Upper lobe of left lung (tissue), 6 donors: Measurements from ENCODE around the gene RBFOX2. TPM values are rescaled to one million over a fixed set of nuclear protein-coding genes. Genes with fewer than 3 reads are reported as not detected.

ENCODE experiments used
- ATAC-seq, 2 donors: fragments of 200-7000 bp; cut with Tn5 transposase; one replicate each; pipeline ENCODE4 v1.9.1; 2022; ENCODE audit warnings: mild to moderate bottlenecking in 2 of 2, moderate library complexity in 2 of 2; ENCODE audit not compliant: low FRiP score in 2 of 2
- DNase-seq, 2 donors: peaks; one replicate each; pipeline ENCODE4 v3.0.0-alpha.2; 2019 to 2020
- H3K27ac ChIP-seq, 4 donors: fragments of 200-600 bp; sonication (generic); one replicate each; pipeline ENCODE4 v1.5.1; 2016 to 2019
- H3K27me3 ChIP-seq, 4 donors: fragments of 200-600 bp; sonication (generic); one replicate each; pipeline ENCODE4 v1.5.1; 2017 to 2019
- H3K36me3 ChIP-seq, 4 donors: fragments of 200-600 bp; sonication (generic); one replicate each; pipeline ENCODE4 v1.5.1; 2016 to 2019
- H3K4me1 ChIP-seq, 4 donors: fragments of 200-600 bp; sonication (generic); one replicate each; pipeline ENCODE4 v1.5.1; 2018 to 2019
- H3K4me3 ChIP-seq, 4 donors: fragments of 200-600 bp; sonication (generic); one replicate each; pipeline ENCODE4 v1.5.1; 2017 to 2019; ENCODE audit warnings: mild to moderate bottlenecking in 2 of 4, moderate library complexity in 1 of 4
- H3K9me3 ChIP-seq, 4 donors: fragments of 200-600 bp; sonication (generic); one replicate each; pipeline ENCODE4 v1.5.1; 2018 to 2019
- CTCF ChIP-seq, 6 experiments: fragments of 450-650 bp in 4 of 6; fragments of 200-600 bp in 2 of 6; sonication (generic) in 2 of 6; IDR thresholded peaks; one replicate each; pipeline ENCODE4 v1.5.1; 2016 to 2019; ENCODE audit warnings: antibody characterized with exemption in 6 of 6
- EP300 ChIP-seq, 4 donors: sonication (generic); formaldehyde crosslinking; IDR thresholded peaks; one replicate each; pipeline ENCODE4 v1.5.1; 2017; ENCODE audit warnings: antibody characterized with exemption in 4 of 4, control low read depth in 2 of 4
- POLR2A ChIP-seq, 4 donors: fragments of 450-650 bp; IDR thresholded peaks; one replicate each; pipeline ENCODE4 v1.5.1; 2016 to 2017; ENCODE audit warnings: antibody characterized with exemption in 4 of 4, mild to moderate bottlenecking in 2 of 4
- POLR2AphosphoS5 ChIP-seq, 2 donors: sonication (generic); formaldehyde crosslinking; IDR thresholded peaks; one replicate each; pipeline ENCODE4 v1.5.1; 2017; ENCODE audit warnings: antibody characterized with exemption in 2 of 2
- WGBS, 2 donors: methylation state at CpG; one replicate each; pipeline ENCODE4 v1.1.5; 2017 to 2018; 5-methylcytosine and 5-hydroxymethylcytosine counted together
- total RNA-seq, 6 donors: library from RNA; depleted of rRNA in 4 of 6; stranded (reverse); fragments of >200 nt in 4 of 6; gene quantifications; one replicate each; pipeline versions ENCODE4 v1.1.0 to v1.2.1, GENCODE V29; 2016 to 2021
- donor health status: DM: no; HTN: no; CAD: no; lungs with moderate emphysema.
- donor health status: DM: no; HTN: yes; CAD: no; lungs with severe emphysema.

RBFOX2 gene
- total RNA-seq, 6 donors from 2014 or later, result 47.8 to 86.4 (median 54.5) TPM

- H3K36me3 ChIP-seq, result no peaks in the 10 kb centered on the region
- ATAC-seq (no peak), DNase-seq (no peak)
- no peaks in the 10 kb centered on the region for H3K27me3 ChIP-seq
- no peaks in the 10 kb centered on the region for H3K9me3 ChIP-seq
- 79 to 83% methylated on average over 9 of the region's 9 CpGs for WGBS, 2 donors
- TF ChIP-seq CTCF (IDR thresholded peaks at IDR 0.05), result no peak
- no peak for TF ChIP-seq EP300 (IDR thresholded peaks at IDR 0.05)
- no peak for TF ChIP-seq POLR2AphosphoS5 (IDR thresholded peaks at IDR 0.05)
- no peak for TF ChIP-seq POLR2A (IDR thresholded peaks at IDR 0.05)
- H3K27ac ChIP-seq, result no peak overlapping the region
- H3K4me3 ChIP-seq, result no peak overlapping the region
- peaks cover 6 to 38% (median 14%) of the 10 kb centered on the region in 4 donors for H3K4me1 ChIP-seq
Observed at GRCh38 chr22:36003972-36004674, 24.5 kb downstream of the RBFOX2 start.

GRCh38 chr22:36002718-36003260 is 25.8 kb downstream of the RBFOX2 start:
- Histone ChIP-seq H3K4me1 (peaks cover 5 to 26% (median 7%) of the 10 kb centered on the region in 4 donors), H3K36me3 (no peaks in the 10 kb centered on the region), H3K27ac (no peak overlapping the region), H3K27me3 (no peaks in the 10 kb centered on the region), H3K4me3 (no peak overlapping the region), H3K9me3 (no peaks in the 10 kb centered on the region)
- TF ChIP-seq EP300 (IDR thresholded peaks at IDR 0.05) (no peak), POLR2AphosphoS5 (IDR thresholded peaks at IDR 0.05) (no peak), POLR2A (IDR thresholded peaks at IDR 0.05) (no peak), CTCF (IDR thresholded peaks at IDR 0.05) (no peak)
- ATAC-seq (no peak), DNase-seq (no peak)
- 92 to 95% methylated on average over 5 of the region's 5 CpGs for WGBS, 2 donors

- WGBS, 2 donors, result 80 to 81% methylated on average over 7 of the region's 7 CpGs
Observed at GRCh38 chr22:36002084-36002483, 26.5 kb downstream of the RBFOX2 start.

GRCh38 chr22:35998748-35999147 is 29.9 kb downstream of the RBFOX2 start:
- H3K27me3 ChIP-seq, result no peaks in the 10 kb centered on the region
- ATAC-seq, result no peak
- 88 to 95% methylated on average over 3 of the region's 3 CpGs for WGBS, 2 donors

More at GRCh38 chr22:36002084-36002483, 26.5 kb downstream of the RBFOX2 start:
- no peaks in the 10 kb centered on the region for H3K27me3 ChIP-seq
- no peaks in the 10 kb centered on the region for H3K36me3 ChIP-seq
- no peak for TF ChIP-seq POLR2AphosphoS5 (IDR thresholded peaks at IDR 0.05)
- no peak for TF ChIP-seq CTCF (IDR thresholded peaks at IDR 0.05)
- no peak for TF ChIP-seq EP300 (IDR thresholded peaks at IDR 0.05)
- no peak for TF ChIP-seq POLR2A (IDR thresholded peaks at IDR 0.05)
- H3K27ac ChIP-seq, result no peak overlapping the region
- no peak for ATAC-seq
- no peak for DNase-seq
- peaks cover 6 to 21% (median 9%) of the 10 kb centered on the region in 4 donors for H3K4me1 ChIP-seq
- no peak overlapping the region for H3K4me3 ChIP-seq
- no peaks in the 10 kb centered on the region for H3K9me3 ChIP-seq

More at GRCh38 chr22:35998748-35999147, 29.9 kb downstream of the RBFOX2 start:
- Histone ChIP-seq H3K9me3 (no peaks in the 10 kb centered on the region), H3K4me1 (peaks cover 8 to 21% (median 12%) of the 10 kb centered on the region in 4 donors), H3K27ac (no peak overlapping the region), H3K36me3 (no peaks in the 10 kb centered on the region), H3K4me3 (no peak overlapping the region)
- DNase-seq, result no peak
- TF ChIP-seq CTCF (IDR thresholded peaks at IDR 0.05) (no peak), POLR2AphosphoS5 (IDR thresholded peaks at IDR 0.05) (no peak), EP300 (IDR thresholded peaks at IDR 0.05) (no peak)
